Activated CD8-positive, alpha-beta memory T cell treated with anti-CD3 and anti-CD28 coated beads for 36 hours (primary cell): ENCODE results near the gene HLA-DOA. TPM values are rescaled to one million over a fixed set of nuclear protein-coding genes. Genes with fewer than 3 reads are reported as not detected.

ENCODE experiments used
- CTCF ChIA-PET: fragments of 350-600 bp; sonication (Branson Sonifier 250); formaldehyde crosslinking; loops from one replicate; lab custom pipeline; 2021; ENCODE audit warnings: antibody characterized with exemption; lab: Charles Lee
- POLR2A ChIA-PET: fragments of 350-600 bp; sonication (Branson Sonifier 250); formaldehyde crosslinking; loops from one replicate; lab custom pipeline; 2021; ENCODE audit warnings: antibody characterized with exemption; lab: Charles Lee
- total RNA-seq, 2 experiments: library from RNA; stranded (reverse); gene quantifications; one replicate each; pipeline ENCODE4 v1.2.3, GENCODE V29; 2021

HLA-DOA gene
- total RNA-seq, 2 experiments from 2014 or later, result 3.6 to 4.8 TPM

- ChIA-PET CTCF (interaction anchor here (1.4 to 10.8 kb wide), 9 partner anchors 11 to 144 kb away, joined by 5 to 90 read pairs (median 26); partner anchors contain the start of genes HLA-DMA and TAP2), POLR2A (interaction anchor here (2.1 to 2.9 kb wide), 2 partner anchors 9 to 12 kb away, joined by 16 to 30 read pairs; no protein-coding TSS in a partner anchor)
These were observed 25.9 kb downstream of the HLA-DOA start for GRCh38 chr6:32983493-32983848.

GRCh38 chr6:32982702-32983492 is 26.5 kb downstream of the HLA-DOA start:
- ChIA-PET CTCF (interaction anchor here (0.6 to 10.8 kb wide), 7 partner anchors 11 to 129 kb away, joined by 3 to 90 read pairs (median 35); partner anchors contain the start of genes HLA-DMA, PSMB9 and TAP1), POLR2A (interaction anchor here (1.0 to 2.1 kb wide), 3 partner anchors 9 to 12 kb away, joined by 3 to 16 read pairs (median 7); no protein-coding TSS in a partner anchor)

- ChIA-PET CTCF (interaction anchor here (0.6 to 10.8 kb wide), 7 partner anchors 10 to 128 kb away, joined by 3 to 90 read pairs (median 35); partner anchors contain the start of genes HLA-DMA, PSMB9 and TAP1), POLR2A (interaction anchor here (1.0 to 1.3 kb wide), 2 partner anchors 10 to 12 kb away, joined by 3 to 7 read pairs; no protein-coding TSS in a partner anchor)
These were observed 27.2 kb downstream of the HLA-DOA start for GRCh38 chr6:32982084-32982701.

GRCh38 chr6:32980488-32981038 is 28.8 kb downstream of the HLA-DOA start:
- ChIA-PET CTCF (interaction anchor here (0.6 to 10.8 kb wide), 5 partner anchors 7 to 637 kb away, joined by 3 to 90 read pairs (median 6); partner anchors contain the start of gene HLA-DMA), POLR2A (interaction anchor here (0.6 to 2.3 kb wide), 5 partner anchors 10 to 86 kb away, joined by 3 to 45 read pairs (median 3); partner anchors contain the start of genes BRD2 and HLA-DMA)

- CTCF ChIA-PET, result interaction anchor here (0.6 to 10.8 kb wide), 5 partner anchors 8 to 638 kb away, joined by 4 to 90 read pairs (median 6); partner anchors contain the start of genes BRD2 and HLA-DMA
- POLR2A ChIA-PET, result interaction anchor here (0.6 to 2.3 kb wide), 5 partner anchors 9 to 96 kb away, joined by 3 to 45 read pairs (median 3); partner anchors contain the start of genes BRD2, HLA-DMA and HLA-DPB1
These were observed 29.5 kb downstream of the HLA-DOA start for GRCh38 chr6:32979720-32980487.

GRCh38 chr6:32977953-32978324 is 31.5 kb downstream of the HLA-DOA start:
- ChIA-PET POLR2A (interaction anchor here (0.5 to 1.2 kb wide), 4 partner anchors 10 to 136 kb away, joined by 3 to 6 read pairs (median 3); partner anchors contain the start of gene BRD2), CTCF (interaction anchor here (1.6 to 10.8 kb wide), 2 partner anchors 45 to 92 kb away, joined by 5 to 90 read pairs; no protein-coding TSS in a partner anchor)

GRCh38 chr6:32977272-32977952 is 32.0 kb downstream of the HLA-DOA start:
- ChIA-PET POLR2A (interaction anchor here (0.5 to 1.2 kb wide), 5 partner anchors 10 to 136 kb away, joined by 3 to 6 read pairs (median 3); partner anchors contain the start of gene BRD2), CTCF (interaction anchor here (1.6 to 10.8 kb wide), 3 partner anchors 11 to 91 kb away, joined by 5 to 90 read pairs (median 5); no protein-coding TSS in a partner anchor)

GRCh38 chr6:32976334-32977069 is 32.9 kb downstream of the HLA-DOA start:
- POLR2A ChIA-PET, result interaction anchor here (0.7 kb wide), 1 partner anchor 83 kb away, joined by 5 read pairs; no protein-coding TSS in a partner anchor

GRCh38 chr6:32975886-32976285 is 33.5 kb downstream of the HLA-DOA start:
- ChIA-PET CTCF (interaction anchor here (0.8 to 2.2 kb wide), 6 partner anchors 8 to 90 kb away, joined by 3 to 11 read pairs (median 4); partner anchors contain the start of genes BRD2 and HLA-DMA), POLR2A (no interaction called here)

More at GRCh38 chr6:32976334-32977069, 32.9 kb downstream of the HLA-DOA start:
- CTCF ChIA-PET, result interaction anchor here (0.8 to 2.2 kb wide), 7 partner anchors 8 to 90 kb away, joined by 3 to 11 read pairs (median 5); partner anchors contain the start of genes BRD2 and HLA-DMA

GRCh38 chr6:32974541-32975308 is 34.7 kb downstream of the HLA-DOA start:
- ChIA-PET POLR2A (interaction anchor here (1.0 to 4.8 kb wide), 5 partner anchors 9 to 129 kb away, joined by 4 to 48 read pairs (median 8); partner anchors contain the start of genes PSMB9 and TAP1), CTCF (interaction anchor here (1.9 to 4.6 kb wide), 4 partner anchors 9 to 41 kb away, joined by 8 to 38 read pairs (median 14); partner anchors contain the start of gene HLA-DMA)

- CTCF ChIA-PET, result interaction anchor here (1.3 to 4.6 kb wide), 3 partner anchors 7 to 40 kb away, joined by 3 to 38 read pairs (median 17); no protein-coding TSS in a partner anchor
These were observed 35.4 kb downstream of the HLA-DOA start for GRCh38 chr6:32974016-32974333.

GRCh38 chr6:32973144-32974015 is 36.0 kb downstream of the HLA-DOA start:
- ChIA-PET POLR2A (interaction anchor here (0.5 to 5.8 kb wide), 11 partner anchors 7 to 304 kb away, joined by 3 to 52 read pairs (median 16); partner anchors contain the start of genes B3GALT4, HLA-DMA, HLA-DMB and PSMB9), CTCF (interaction anchor here (0.6 to 4.6 kb wide), 9 partner anchors 8 to 457 kb away, joined by 3 to 38 read pairs (median 4); no protein-coding TSS in a partner anchor)

More at GRCh38 chr6:32974016-32974333, 35.4 kb downstream of the HLA-DOA start:
- POLR2A ChIA-PET, result interaction anchor here (1.0 to 4.8 kb wide), 5 partner anchors 10 to 129 kb away, joined by 4 to 48 read pairs (median 8); partner anchors contain the start of genes PSMB9 and TAP1

- ChIA-PET POLR2A (interaction anchor here (0.5 to 5.8 kb wide), 29 partner anchors 8 to 845 kb away, joined by 3 to 52 read pairs (median 7); partner anchors contain the start of genes ATF6B, B3GALT4, HLA-DMA and HLA-DMB), CTCF (interaction anchor here (0.6 to 4.6 kb wide), 17 partner anchors 8 to 1268 kb away, joined by 3 to 38 read pairs (median 4); partner anchors contain the start of genes HLA-DMA, TAP1 and TAP2)
These were observed 36.8 kb downstream of the HLA-DOA start for GRCh38 chr6:32972353-32973143.
